ENCODE results near the gene SSTR3.

Gene SSTR3

DNA sequence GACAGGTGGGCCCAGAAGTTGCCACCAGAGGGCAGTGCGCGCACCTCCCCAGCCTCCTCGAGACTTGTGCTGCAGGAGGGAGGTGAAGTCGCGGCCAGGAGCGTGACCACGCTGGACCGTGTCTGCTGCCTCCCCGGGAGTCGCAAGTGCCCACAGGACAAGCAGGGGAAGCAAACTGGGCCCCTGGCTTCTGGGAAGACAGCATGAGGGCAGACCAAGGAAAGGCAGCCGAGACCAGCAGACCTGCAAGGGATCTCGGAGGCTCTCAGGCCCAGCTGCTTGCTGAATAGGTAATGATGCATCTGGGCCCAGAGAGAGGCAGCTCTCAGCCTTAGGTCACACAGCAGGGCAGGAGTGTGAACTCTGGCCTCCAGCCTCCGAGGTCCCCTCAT is 45.6 kb downstream of the SSTR3 start:
- peak; percentile 47 for DNase-seq (ENCODE audit: low read depth)

- DNase-seq (ENCODE audit: low read depth), result no peak
Measured at GRCh38 chr22:37165940-37166674, 46.2 kb downstream of the SSTR3 start.

DNA sequence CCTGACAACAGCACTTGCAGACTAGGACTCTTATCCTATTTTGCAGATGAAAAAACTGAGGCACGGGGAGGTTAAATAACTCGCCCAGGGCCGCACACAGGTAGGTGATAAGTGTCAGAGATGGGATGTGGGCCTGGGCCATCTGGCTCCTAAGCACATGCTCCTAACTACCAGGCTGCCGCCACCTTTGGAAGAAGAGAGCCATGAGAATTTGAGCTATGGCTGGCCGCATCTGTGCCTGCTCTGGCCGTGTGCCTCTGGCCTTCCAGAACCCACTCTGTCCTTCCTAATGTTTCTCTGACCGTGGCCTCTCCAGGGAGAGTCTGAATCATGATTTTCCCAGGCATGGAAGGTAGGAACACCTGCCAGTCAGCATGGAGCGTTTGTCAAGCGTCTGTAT is 47.2 kb downstream of the SSTR3 start:
- DNase-seq (ENCODE audit: low read depth), result no peak

DNA sequence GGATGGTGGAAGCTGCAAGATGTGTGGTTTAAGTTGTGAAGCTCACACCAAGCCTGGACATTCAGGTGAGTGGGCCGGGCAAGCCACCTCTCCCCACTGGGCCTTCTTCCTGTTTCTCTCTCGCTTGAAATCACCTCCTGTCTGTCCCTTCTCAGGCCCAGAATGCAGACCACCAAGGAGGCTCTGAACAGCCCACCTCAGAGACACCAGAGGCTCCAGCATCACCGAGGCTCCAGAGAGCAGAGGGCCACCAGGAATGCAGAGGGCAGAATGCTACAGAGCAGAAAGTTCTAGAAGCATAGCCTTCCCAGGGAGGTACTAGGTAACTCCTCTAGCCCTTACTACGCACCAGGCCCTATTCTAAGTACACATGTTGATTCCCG is 47.8 kb downstream of the SSTR3 start:
- no peak for DNase-seq (ENCODE audit: low read depth)

DNA sequence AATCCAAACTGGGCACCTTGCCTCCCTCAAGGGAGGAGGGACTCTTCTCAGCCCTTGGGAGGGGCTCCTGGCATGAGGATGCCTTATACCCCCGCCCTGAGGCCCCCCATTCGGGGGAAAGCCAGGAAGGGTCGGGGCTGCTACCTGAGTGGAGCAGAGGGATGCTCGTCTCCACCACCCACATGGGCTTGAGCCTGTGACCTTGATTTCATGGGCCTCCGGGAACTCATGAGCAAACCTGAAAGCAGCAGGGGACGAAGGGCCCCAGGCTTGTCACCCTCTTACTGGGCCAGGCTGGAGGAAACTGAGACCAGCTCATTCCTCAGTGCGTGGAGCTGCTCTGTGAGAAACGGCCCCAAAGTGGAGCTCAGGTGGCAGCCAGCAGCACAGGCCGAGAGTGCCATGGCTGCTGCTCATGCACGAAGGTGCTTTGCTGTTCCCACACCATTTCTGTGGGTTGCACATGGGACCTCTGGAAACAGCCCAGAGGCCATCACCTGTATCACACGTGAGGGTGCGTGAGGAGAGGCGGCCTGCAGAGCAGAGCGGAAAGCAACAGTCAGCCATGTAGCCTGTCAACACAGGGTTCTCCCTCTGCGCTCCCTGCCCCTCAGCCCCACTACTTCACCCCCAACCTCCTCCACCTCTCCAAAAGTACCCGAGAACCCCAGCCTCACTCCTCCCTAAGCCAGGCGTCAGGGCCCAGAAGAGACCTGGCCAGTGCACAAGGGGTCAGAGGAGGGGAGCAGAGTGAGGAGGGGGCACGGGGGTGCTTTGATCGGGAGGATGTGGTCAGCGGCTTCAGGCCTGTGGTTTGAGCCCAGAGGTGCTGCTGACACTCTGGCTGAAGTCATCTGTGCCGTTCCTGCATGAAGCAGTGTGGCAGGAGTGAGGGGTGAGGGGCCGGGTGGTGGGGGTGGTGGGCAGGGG is 48.4 kb downstream of the SSTR3 start:
- DNase-seq (ENCODE audit: low read depth), result no peak

GRCh38 chr22:37163096-37163489 is 49.2 kb downstream of the SSTR3 start:
- DNase-seq (ENCODE audit: low read depth), result no peak

- DNase-seq (ENCODE audit: low read depth), result peak; percentile 41
Measured at GRCh38 chr22:37162221-37163095, 49.8 kb downstream of the SSTR3 start.

DNA sequence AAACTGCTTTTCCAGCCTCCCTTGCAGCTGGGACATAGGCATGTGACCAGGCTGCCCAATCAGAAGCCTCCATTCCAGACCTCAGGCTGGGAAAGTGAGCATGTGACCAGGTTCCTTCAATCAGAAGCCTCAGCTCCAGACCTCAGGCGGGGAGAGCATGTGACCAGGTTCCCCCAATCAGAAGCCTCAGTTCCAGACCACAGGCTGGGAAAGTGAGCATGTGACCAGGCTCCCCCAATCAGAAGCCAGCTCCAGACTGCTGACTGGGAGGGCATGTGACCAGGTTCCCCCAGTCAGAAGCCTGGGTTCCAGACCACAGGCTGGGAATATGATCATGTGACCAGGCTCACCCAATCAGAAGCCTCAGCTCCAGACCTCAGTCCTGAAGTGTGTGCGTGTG is 50.8 kb downstream of the SSTR3 start:
- no peak for DNase-seq (ENCODE audit: low read depth)

DNA sequence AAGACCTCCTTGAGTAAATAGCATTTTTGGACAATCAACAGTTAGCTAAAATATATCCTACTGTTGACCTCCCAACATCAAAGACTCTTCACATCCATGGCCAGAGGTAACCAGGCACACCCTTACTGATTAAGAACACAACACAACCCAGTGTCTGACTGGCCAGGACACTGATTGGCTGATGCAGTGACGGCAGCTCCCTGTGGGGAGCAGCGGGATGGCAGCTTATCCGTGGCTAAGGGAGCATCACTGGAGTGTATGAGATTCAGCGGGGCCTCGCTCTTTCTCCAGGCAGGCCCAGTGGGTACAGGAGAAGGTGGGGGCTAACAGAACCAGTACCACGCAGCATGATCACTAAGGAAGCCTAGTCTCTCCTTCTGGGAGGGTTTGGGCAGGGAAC is 52.2 kb downstream of the SSTR3 start:
- no peak for DNase-seq (ENCODE audit: low read depth)

DNA sequence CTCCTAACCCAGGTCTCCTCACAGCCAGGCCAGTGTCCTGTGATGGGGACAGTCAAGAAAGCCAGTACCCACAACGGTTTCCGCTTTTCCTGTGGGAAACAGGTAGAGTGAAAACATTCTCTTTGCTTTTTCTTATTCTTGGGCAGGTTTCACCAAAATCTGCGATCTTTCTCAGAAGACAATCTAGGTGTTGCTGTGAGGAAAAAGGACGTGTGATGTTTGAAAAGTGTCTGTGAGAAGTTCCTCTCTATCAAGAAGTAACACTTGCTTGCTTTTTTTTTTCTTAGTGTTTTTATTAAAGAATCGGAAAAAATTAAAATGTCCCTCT is 53.4 kb downstream of the SSTR3 start:
- DNase-seq (ENCODE audit: low read depth), result no peak

DNA sequence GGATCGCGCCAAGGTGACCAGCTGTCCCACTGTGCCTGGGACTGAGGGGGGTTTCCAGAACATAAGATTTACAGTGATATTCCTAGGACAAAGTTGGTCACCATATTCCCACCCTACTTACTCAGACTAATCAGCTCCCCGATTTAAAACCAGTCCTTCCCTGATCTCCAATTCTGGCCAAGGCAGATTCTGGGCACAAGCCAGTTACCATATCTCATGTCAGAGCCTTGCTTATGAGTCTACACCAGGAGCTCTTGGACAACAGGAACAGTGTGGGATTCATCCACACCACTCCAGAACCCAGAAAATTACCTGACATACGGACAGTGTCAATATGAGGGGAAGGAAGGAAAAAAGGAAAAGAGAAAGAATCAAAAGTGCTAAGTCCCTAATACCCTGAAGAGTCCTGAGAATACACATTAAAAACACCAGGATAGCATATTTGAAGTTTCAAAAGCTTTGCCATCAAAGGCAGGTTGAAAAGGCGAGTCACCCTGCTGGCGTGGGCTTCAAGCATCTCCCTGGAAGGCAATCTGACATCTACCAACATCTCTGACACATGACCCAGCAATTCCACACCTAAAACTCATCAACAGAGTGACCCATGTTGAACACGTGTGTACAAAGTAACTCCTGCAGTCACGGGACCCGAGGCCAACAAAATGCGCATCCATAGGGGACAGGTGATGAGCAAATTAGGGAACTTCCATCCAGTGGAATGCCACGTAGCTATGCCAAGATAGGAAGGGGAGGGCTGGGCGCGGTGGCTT is 54.6 kb downstream of the SSTR3 start:
- no peak for DNase-seq (ENCODE audit: low read depth)

DNA sequence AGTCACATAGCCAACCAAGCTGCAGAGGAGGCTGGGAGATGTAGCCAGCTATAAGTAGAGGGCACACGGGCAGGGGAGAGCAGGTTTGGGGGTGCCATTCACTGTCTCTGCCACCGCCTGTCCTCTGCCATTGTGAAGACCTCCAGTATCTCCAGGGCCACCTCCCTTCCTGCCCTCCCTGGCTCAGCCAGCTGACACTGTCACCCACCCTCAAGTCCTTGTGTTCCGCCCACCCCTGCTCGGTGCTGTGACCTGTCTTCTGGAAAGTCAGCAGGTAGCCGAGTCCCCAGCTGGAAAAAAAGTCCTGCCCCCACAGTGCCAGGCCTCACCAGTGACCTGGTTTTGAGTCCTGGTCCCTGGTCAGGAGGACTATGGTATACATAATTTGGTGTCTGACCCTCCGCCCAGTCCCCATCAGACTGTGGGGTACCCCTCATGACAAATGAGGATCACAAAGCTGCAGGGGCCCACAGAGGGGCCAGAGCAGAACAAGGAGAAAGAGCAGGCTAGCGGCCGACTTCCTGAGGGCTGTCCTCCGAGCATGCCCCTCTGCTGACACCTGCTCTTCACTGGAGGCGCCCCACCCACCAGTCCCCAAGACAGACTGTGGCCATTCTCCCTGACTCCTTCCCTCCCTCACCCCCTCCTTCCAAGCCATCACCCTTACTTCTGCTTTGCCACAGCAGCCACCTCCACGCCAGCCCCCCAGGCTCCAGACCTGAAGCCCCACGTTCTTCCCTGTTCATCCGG is 55.4 kb downstream of the SSTR3 start:
- no peak for DNase-seq (ENCODE audit: low read depth)

GRCh38 chr22:37155971-37156370 is 56.3 kb downstream of the SSTR3 start:
- DNase-seq (ENCODE audit: low read depth), result no peak

DNA sequence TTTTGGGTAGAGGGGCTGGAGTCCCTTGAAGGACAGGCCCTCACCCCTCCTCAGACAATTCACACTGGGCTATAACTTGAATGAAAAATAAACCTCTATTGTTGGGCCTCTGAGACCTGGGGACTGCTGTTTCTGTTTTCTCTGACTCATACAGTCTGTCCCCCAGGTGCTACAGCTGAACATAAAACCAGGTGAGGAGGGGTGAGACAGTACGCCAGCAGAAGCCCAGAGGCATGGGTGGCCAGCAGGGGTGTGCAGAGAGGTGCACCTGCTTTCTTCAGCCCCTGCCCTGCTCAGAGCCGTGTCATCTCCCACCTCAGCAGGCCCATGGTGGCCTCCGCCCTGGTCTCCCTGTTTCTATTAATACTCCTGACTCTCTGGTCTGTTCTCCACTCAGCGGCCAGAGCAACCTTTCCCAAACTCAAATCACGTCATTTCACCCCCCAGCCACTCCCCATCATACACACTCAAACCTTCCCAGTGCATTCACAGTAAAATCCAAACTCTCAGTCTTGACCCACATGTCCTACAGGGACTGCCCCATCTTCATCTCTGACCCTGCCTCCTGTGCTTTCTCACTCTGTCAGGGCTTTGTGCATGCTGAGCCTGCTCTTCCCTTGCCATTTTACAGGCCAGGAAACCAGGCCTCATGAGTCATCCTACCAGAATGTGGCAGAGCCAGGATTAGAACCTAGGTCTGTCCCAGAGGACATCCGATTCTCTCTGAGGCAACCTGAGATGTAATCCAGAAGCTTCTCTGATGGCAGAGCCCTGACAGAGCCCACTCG is 57.2 kb downstream of the SSTR3 start:
- no peak for DNase-seq (ENCODE audit: low read depth)
